IPS-15b (cell line): ENCODE results near the gene SKI.

Source experiments
- H3K27me3 ChIP-seq: one replicate; pipeline ENCODE4 v1.6.1; 2013; ENCODE audit warnings: low read length; ENCODE audit not compliant: control insufficient read depth, insufficient read depth
- H3K36me3 ChIP-seq: one replicate; pipeline ENCODE4 v1.6.1; 2013; ENCODE audit warnings: low read length; ENCODE audit not compliant: control insufficient read depth, insufficient read depth
- H3K4me1 ChIP-seq: one replicate; pipeline ENCODE4 v1.6.1; 2013; ENCODE audit warnings: mild to moderate bottlenecking, low read length; ENCODE audit not compliant: control insufficient read depth, insufficient read depth
- H3K4me3 ChIP-seq: one replicate; pipeline ENCODE4 v1.5.1; 2013; ENCODE audit warnings: low read depth, low read length
- H3K9ac ChIP-seq: one replicate; pipeline ENCODE4 v1.6.1; 2013; ENCODE audit warnings: low read depth, mild to moderate bottlenecking, low read length
- H3K9me3 ChIP-seq: one replicate; pipeline ENCODE4 v1.6.1; 2013; ENCODE audit warnings: mild to moderate bottlenecking, low read length; ENCODE audit not compliant: control insufficient read depth, insufficient read depth

The SKI gene

GRCh38 chr1:2214541-2215241 is 13.4 kb upstream of the SKI start:
- H3K9ac ChIP-seq = no peak overlapping the region
- H3K9me3 ChIP-seq = no peaks in the 10 kb centered on the region
- H3K4me1 ChIP-seq = no peaks in the 10 kb centered on the region
- H3K36me3 ChIP-seq = no peaks in the 10 kb centered on the region
- no peaks in the 10 kb centered on the region for H3K27me3 ChIP-seq
- H3K4me3 ChIP-seq = no peak overlapping the region

- Histone ChIP-seq H3K36me3 (no peaks in the 10 kb centered on the region), H3K27me3 (no peaks in the 10 kb centered on the region), H3K4me3 (no peak overlapping the region), H3K4me1 (no peaks in the 10 kb centered on the region), H3K9me3 (no peaks in the 10 kb centered on the region), H3K9ac (no peak overlapping the region)
These were observed 12.8 kb upstream of the SKI start for GRCh38 chr1:2215329-2215728.

GRCh38 chr1:2215909-2216766 is 12.0 kb upstream of the SKI start:
- Histone ChIP-seq H3K4me1 (no peaks in the 10 kb centered on the region), H3K27me3 (no peaks in the 10 kb centered on the region), H3K9me3 (no peaks in the 10 kb centered on the region), H3K4me3 (no peak overlapping the region), H3K9ac (no peak overlapping the region), H3K36me3 (no peaks in the 10 kb centered on the region)

GRCh38 chr1:2216767-2217058 is 11.4 kb upstream of the SKI start:
- no peaks in the 10 kb centered on the region for H3K9me3 ChIP-seq
- H3K4me3 ChIP-seq = no peak overlapping the region
- no peak overlapping the region for H3K9ac ChIP-seq
- H3K4me1 ChIP-seq = no peaks in the 10 kb centered on the region
- H3K36me3 ChIP-seq = no peaks in the 10 kb centered on the region
- no peaks in the 10 kb centered on the region for H3K27me3 ChIP-seq

GRCh38 chr1:2221271-2221670 is 6.8 kb upstream of the SKI start:
- H3K36me3 ChIP-seq = no peaks in the 10 kb centered on the region
- peaks cover 2% of the 10 kb centered on the region for H3K4me1 ChIP-seq
- H3K9me3 ChIP-seq = no peaks in the 10 kb centered on the region
- H3K27me3 ChIP-seq = no peaks in the 10 kb centered on the region
- H3K4me3 ChIP-seq = no peak overlapping the region
- H3K9ac ChIP-seq = no peak overlapping the region

- no peaks in the 10 kb centered on the region for H3K9me3 ChIP-seq
These were observed 3.9 kb upstream of the SKI start for GRCh38 chr1:2224170-2224584.

GRCh38 chr1:2224631-2225428 is 3.3 kb upstream of the SKI start:
- H3K36me3 ChIP-seq = peaks cover 4% of the 10 kb centered on the region
- no peaks in the 10 kb centered on the region for H3K27me3 ChIP-seq
- no peak overlapping the region for H3K9ac ChIP-seq
- peaks cover 2% of the 10 kb centered on the region for H3K4me1 ChIP-seq
- no peaks in the 10 kb centered on the region for H3K9me3 ChIP-seq
- no peak overlapping the region for H3K4me3 ChIP-seq

More at GRCh38 chr1:2224170-2224584, 3.9 kb upstream of the SKI start:
- Histone ChIP-seq H3K4me1 (peaks cover 2% of the 10 kb centered on the region), H3K36me3 (no peaks in the 10 kb centered on the region), H3K4me3 (no peak overlapping the region), H3K27me3 (no peaks in the 10 kb centered on the region), H3K9ac (no peak overlapping the region)

- no peaks in the 10 kb centered on the region for H3K9me3 ChIP-seq
- H3K36me3 ChIP-seq = peaks cover 4% of the 10 kb centered on the region
- peaks cover 8% of the 10 kb centered on the region for H3K4me1 ChIP-seq
- peak overlapping the region; percentile 88 for H3K9ac ChIP-seq
- no peaks in the 10 kb centered on the region for H3K27me3 ChIP-seq
- H3K4me3 ChIP-seq = peak overlapping the region; percentile 56
These were observed 1.4 kb upstream of the SKI start for GRCh38 chr1:2226525-2227345.

- Histone ChIP-seq H3K9me3 (no peaks in the 10 kb centered on the region), H3K27me3 (no peaks in the 10 kb centered on the region), H3K9ac (peak overlapping the region; percentile 88), H3K4me1 (peaks cover 8% of the 10 kb centered on the region), H3K4me3 (peak overlapping the region; percentile 56), H3K36me3 (peaks cover 4% of the 10 kb centered on the region)
These were observed 568 bp upstream of the SKI start for GRCh38 chr1:2227346-2228156.

- no peaks in the 10 kb centered on the region for H3K27me3 ChIP-seq
- peaks cover 6% of the 10 kb centered on the region for H3K4me1 ChIP-seq
- H3K9me3 ChIP-seq = no peaks in the 10 kb centered on the region
- H3K4me3 ChIP-seq = peak overlapping the region; percentile 91
- H3K9ac ChIP-seq = peak overlapping the region; percentile 89
- H3K36me3 ChIP-seq = peaks cover 4% of the 10 kb centered on the region
These were observed 546 bp downstream of the SKI start for GRCh38 chr1:2228694-2229036.
